ENCODE measurements around the gene ENO4. TPM values are rescaled to one million over a fixed set of nuclear protein-coding genes. Genes with fewer than 3 reads are reported as not detected.

The ENO4 gene
- total RNA-seq, 6 donors from 2014 or later = 0.06 to 3.0 (median 1.1) TPM

GRCh38 chr10:116850058-116850611 is 836 bp downstream of the ENO4 start:
- H3K4me3 ChIP-seq = peak overlapping the region; percentile 42 to 73 (median 65)
- TF ChIP-seq EP300 (IDR thresholded peaks at IDR 0.05) = no peak
- TF ChIP-seq POLR2A (IDR thresholded peaks at IDR 0.05) = no peak
- TF ChIP-seq CTCF (IDR thresholded peaks at IDR 0.05) = no peak
- TF ChIP-seq POLR2AphosphoS5 (IDR thresholded peaks at IDR 0.05) = no peak
- H3K4me1 ChIP-seq = peaks cover 0 to 23% (median 14%) of the 10 kb centered on the region in 4 donors
- ATAC-seq (ENCODE audit: low FRiP score in 2 of 2) = peak in 1 of 2 donors; percentile 35
- WGBS, 2 donors = 34 to 57% methylated on average over 7 to 10 of the region's 10 CpGs
- no peaks in the 10 kb centered on the region for H3K36me3 ChIP-seq
- no peak for DNase-seq
- no peaks in the 10 kb centered on the region for H3K9me3 ChIP-seq
- peak overlapping the region in 2 of 4 donors; percentile 56 to 76 for H3K27ac ChIP-seq
- peaks cover 0 to 5% (median 1%) of the 10 kb centered on the region in 4 donors for H3K27me3 ChIP-seq

- DNase-seq = no peak
These were observed 2.9 kb downstream of the ENO4 start for GRCh38 chr10:116852246-116852645.

DNA sequence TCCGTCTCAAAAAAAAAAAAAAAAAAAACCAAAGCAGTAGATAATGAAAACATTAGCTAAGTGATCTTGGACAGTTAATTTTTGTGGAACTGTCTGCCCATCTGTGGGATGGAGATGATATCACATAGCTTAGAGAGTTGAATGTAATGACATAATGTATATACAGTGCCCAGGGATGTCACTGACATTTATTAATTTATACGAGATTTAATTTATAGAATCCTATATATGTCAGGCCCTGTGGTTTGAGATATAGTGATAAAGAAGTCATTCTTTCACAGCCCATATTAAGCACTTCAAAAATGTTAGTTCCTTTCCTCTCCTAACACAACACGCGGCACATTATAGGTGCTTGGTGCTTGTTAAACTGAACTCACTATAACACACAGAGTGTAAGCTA is 4.0 kb downstream of the ENO4 start:
- DNase-seq = no peak
- Histone ChIP-seq H3K27ac (no peak overlapping the region), H3K27me3 (peaks cover 0 to 5% (median 1%) of the 10 kb centered on the region in 4 donors), H3K4me1 (peaks cover 0 to 20% (median 14%) of the 10 kb centered on the region in 4 donors), H3K36me3 (no peaks in the 10 kb centered on the region), H3K9me3 (no peaks in the 10 kb centered on the region), H3K4me3 (no peak overlapping the region)
- TF ChIP-seq POLR2A (IDR thresholded peaks at IDR 0.05) (no peak), CTCF (IDR thresholded peaks at IDR 0.05) (no peak), EP300 (IDR thresholded peaks at IDR 0.05) (no peak), POLR2AphosphoS5 (IDR thresholded peaks at IDR 0.05) (no peak)
- WGBS, 2 donors = 93% methylated on average over 4 of the region's 4 CpGs
- no peak for ATAC-seq (ENCODE audit: low FRiP score in 2 of 2)

More at GRCh38 chr10:116852246-116852645, 2.9 kb downstream of the ENO4 start:
- H3K36me3 ChIP-seq = no peaks in the 10 kb centered on the region
- no peaks in the 10 kb centered on the region for H3K9me3 ChIP-seq
- peaks cover 0 to 23% (median 14%) of the 10 kb centered on the region in 4 donors for H3K4me1 ChIP-seq
- ATAC-seq (ENCODE audit: low FRiP score in 2 of 2) = no peak
- H3K27ac ChIP-seq = no peak overlapping the region
- H3K4me3 ChIP-seq = no peak overlapping the region
- no peak for TF ChIP-seq CTCF (IDR thresholded peaks at IDR 0.05)
- no peak for TF ChIP-seq POLR2A (IDR thresholded peaks at IDR 0.05)
- no peak for TF ChIP-seq EP300 (IDR thresholded peaks at IDR 0.05)
- no peak for TF ChIP-seq POLR2AphosphoS5 (IDR thresholded peaks at IDR 0.05)
- 67 to 74% methylated on average over 1 of the region's 1 CpG for WGBS, 2 donors
- peaks cover 0 to 5% (median 1%) of the 10 kb centered on the region in 4 donors for H3K27me3 ChIP-seq

- Histone ChIP-seq H3K9me3 (no peaks in the 10 kb centered on the region), H3K4me3 (no peak overlapping the region), H3K36me3 (no peaks in the 10 kb centered on the region), H3K27ac (no peak overlapping the region), H3K4me1 (peaks cover 0 to 16% (median 12%) of the 10 kb centered on the region in 4 donors), H3K27me3 (peaks cover 0 to 5% (median 1%) of the 10 kb centered on the region in 4 donors)
- DNase-seq = no peak
- no peak for ATAC-seq (ENCODE audit: low FRiP score in 2 of 2)
- TF ChIP-seq CTCF (IDR thresholded peaks at IDR 0.05) (no peak), EP300 (IDR thresholded peaks at IDR 0.05) (no peak), POLR2AphosphoS5 (IDR thresholded peaks at IDR 0.05) (no peak), POLR2A (IDR thresholded peaks at IDR 0.05) (no peak)
- WGBS, 2 donors = 77 to 89% methylated on average over 4 of the region's 4 CpGs
These were observed 4.4 kb downstream of the ENO4 start for GRCh38 chr10:116853701-116854100.

- no peaks in the 10 kb centered on the region for H3K9me3 ChIP-seq
- H3K4me3 ChIP-seq = no peak overlapping the region
- H3K27ac ChIP-seq = no peak overlapping the region
- no peaks in the 10 kb centered on the region for H3K36me3 ChIP-seq
- ATAC-seq (ENCODE audit: low FRiP score in 2 of 2) = no peak
- no peak for DNase-seq
- no peak for TF ChIP-seq CTCF (IDR thresholded peaks at IDR 0.05)
- TF ChIP-seq POLR2AphosphoS5 (IDR thresholded peaks at IDR 0.05) = no peak
- no peak for TF ChIP-seq POLR2A (IDR thresholded peaks at IDR 0.05)
- no peak for TF ChIP-seq EP300 (IDR thresholded peaks at IDR 0.05)
- WGBS, 2 donors = 90 to 92% methylated on average over 3 of the region's 3 CpGs
- no peaks in the 10 kb centered on the region for H3K27me3 ChIP-seq
- H3K4me1 ChIP-seq = no peaks in the 10 kb centered on the region
These were observed 7.9 kb downstream of the ENO4 start for GRCh38 chr10:116857156-116857555.
